Hepatocyte (in vitro differentiated cells): ENCODE measurements around the gene FBN1.

Source experiments
- CTCF ChIP-seq: fragments of 200-600 bp; sonication (generic); IDR thresholded peaks from 2 replicates; pipeline ENCODE4 v1.5.1; 2016; ENCODE audit warnings: antibody characterized with exemption, mild to moderate bottlenecking; ENCODE audit not compliant: poor library complexity
- EZH2 ChIP-seq: fragments of 200-600 bp; sonication (generic); IDR thresholded peaks from 2 replicates; pipeline ENCODE4 v1.6.1; 2016; ENCODE audit warnings: antibody characterized with exemption, mild to moderate bottlenecking, borderline replicate concordance
- EZH2phosphoT487 ChIP-seq: fragments of 200-600 bp; sonication (generic); IDR thresholded peaks from one replicate; pipeline ENCODE4 v1.6.1; 2018; ENCODE audit warnings: antibody characterized with exemption, mild to moderate bottlenecking, low read depth, moderate library complexity; ENCODE audit not compliant: unreplicated experiment, severe bottlenecking

- TF ChIP-seq CTCF (no peak), EZH2phosphoT487 (no peak), EZH2 (no peak)
Observed at GRCh38 chr15:48462688-48463087, 182.8 kb downstream of the FBN1 start.
